ENCODE results near the gene TEX19. TPM values are rescaled to one million over a fixed set of nuclear protein-coding genes. Genes with fewer than 3 reads are reported as not detected.
"Not testable (repeated sequence)": the region's sequence is repeated elsewhere in the genome, so short reads cannot be mapped to it uniquely, and the experiment has no call there.

TEX19 gene
- total RNA-seq, 2 experiments from 2014 or later = not detected

- peaks cover 10% of the 10 kb centered on the region for H3K4me1 Mint-ChIP-seq (ENCODE audit: low read depth)
- ATAC-seq = no peak
- POLR2A ChIA-PET = no interaction called here
- H3K4me3 Mint-ChIP-seq = no peak overlapping the region
- no peak for DNase-seq
- peaks cover 12% of the 10 kb centered on the region for H3K27me3 Mint-ChIP-seq
- H3K27ac Mint-ChIP-seq = no peak overlapping the region
- TF ChIP-seq, protein P1, sequence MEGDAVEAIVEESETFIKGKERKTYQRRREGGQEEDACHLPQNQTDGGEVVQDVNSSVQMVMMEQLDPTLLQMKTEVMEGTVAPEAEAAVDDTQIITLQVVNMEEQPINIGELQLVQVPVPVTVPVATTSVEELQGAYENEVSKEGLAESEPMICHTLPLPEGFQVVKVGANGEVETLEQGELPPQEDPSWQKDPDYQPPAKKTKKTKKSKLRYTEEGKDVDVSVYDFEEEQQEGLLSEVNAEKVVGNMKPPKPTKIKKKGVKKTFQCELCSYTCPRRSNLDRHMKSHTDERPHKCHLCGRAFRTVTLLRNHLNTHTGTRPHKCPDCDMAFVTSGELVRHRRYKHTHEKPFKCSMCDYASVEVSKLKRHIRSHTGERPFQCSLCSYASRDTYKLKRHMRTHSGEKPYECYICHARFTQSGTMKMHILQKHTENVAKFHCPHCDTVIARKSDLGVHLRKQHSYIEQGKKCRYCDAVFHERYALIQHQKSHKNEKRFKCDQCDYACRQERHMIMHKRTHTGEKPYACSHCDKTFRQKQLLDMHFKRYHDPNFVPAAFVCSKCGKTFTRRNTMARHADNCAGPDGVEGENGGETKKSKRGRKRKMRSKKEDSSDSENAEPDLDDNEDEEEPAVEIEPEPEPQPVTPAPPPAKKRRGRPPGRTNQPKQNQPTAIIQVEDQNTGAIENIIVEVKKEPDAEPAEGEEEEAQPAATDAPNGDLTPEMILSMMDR (IDR thresholded peaks at IDR 0.05) = no peak
- H3K36me3 Mint-ChIP-seq (ENCODE audit: low read depth) = no peaks in the 10 kb centered on the region
- H3K9me3 Mint-ChIP-seq = no peaks in the 10 kb centered on the region
- intact Hi-C loops (cut with micrococcal nuclease) = loop anchor here (5.0 kb wide), 1 partner anchor 59 kb away; no protein-coding TSS in a partner anchor
- CTCF ChIA-PET = interaction anchor here (1.1 to 1.4 kb wide), 3 partner anchors 9 to 113 kb away, joined by 4 to 6 read pairs (median 4); no protein-coding TSS in a partner anchor
Measured at GRCh38 chr17:82353484-82353883, 5.6 kb upstream of the TEX19 start.

DNA sequence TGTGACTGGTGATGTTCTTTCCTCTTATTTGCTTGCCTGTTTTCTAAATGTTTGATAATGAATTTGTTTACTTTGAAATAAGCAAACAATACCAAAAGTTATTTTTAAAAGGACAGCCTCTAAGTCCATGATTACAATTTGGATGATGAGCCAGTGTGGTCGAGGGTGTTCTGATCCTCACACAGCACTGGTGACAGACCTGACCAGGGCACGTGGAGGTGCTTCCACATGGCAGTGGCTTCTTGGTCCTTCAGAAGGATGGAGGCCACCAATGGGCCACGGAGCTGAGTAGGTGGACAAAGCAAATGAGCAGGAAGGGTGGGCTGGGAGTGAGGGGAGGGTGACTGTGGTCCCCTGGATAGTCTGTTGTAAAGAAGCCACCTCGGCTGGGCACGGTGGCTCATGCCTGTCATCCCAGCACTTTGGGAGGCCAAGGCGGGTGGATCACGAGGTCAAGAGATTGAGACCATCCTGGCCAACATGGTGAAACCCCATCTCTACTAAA lies 4.2 kb upstream of the TEX19 start:
- no peak for DNase-seq
- CTCF ChIA-PET = interaction anchor here (0.7 kb wide), 1 partner anchor 196 kb away, joined by 3 read pairs; no protein-coding TSS in a partner anchor

DNA sequence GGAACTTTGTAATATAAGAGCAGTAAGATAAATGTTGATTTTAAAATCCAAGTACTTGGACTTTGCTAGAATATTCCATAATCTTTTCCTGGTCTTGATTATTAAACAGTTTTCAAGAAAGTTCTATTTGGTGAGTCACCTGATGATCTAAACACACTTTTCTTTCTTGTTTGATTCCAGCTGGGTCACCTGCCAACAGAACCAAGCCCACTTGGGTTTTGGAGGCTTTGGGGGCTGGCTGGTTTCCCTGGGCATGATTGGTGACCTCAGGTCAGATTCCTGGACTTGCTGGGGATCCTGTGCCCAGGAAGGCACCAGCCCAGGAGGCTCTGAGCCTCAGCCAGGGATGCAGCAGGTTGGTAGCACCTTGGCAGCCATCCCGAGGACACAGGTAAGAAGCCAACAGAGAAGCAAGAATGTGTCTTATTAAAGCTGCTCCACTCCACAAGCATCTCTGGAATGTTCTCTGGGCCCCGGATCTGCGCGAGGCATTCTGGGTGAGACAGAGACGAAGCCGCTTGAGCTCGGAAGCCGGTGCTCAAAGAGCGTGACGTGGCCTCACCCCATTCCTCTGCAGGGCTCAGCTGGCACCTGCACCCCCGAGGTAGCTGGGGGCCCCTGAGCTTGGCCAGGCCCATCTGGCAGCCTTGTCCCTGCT lies 3.1 kb upstream of the TEX19 start:
- CTCF ChIA-PET = interaction anchor here (0.7 to 1.0 kb wide), 2 partner anchors 45 to 195 kb away, joined by 3 read pairs; no protein-coding TSS in a partner anchor
- H3K36me3 Mint-ChIP-seq (ENCODE audit: low read depth) = no peaks in the 10 kb centered on the region
- peaks cover 12% of the 10 kb centered on the region for H3K27me3 Mint-ChIP-seq
- TF ChIP-seq, protein P1 (IDR thresholded peaks at IDR 0.05) = no peak
- intact Hi-C loops (cut with micrococcal nuclease) = no loop called here
- ATAC-seq (no peak), DNase-seq (no peak)
- no peak overlapping the region for H3K4me3 Mint-ChIP-seq
- peaks cover 12% of the 10 kb centered on the region for H3K4me1 Mint-ChIP-seq (ENCODE audit: low read depth)
- no peaks in the 10 kb centered on the region for H3K9me3 Mint-ChIP-seq
- POLR2A ChIA-PET = no interaction called here
- H3K27ac Mint-ChIP-seq = no peak overlapping the region

More for the DNA sequence above, 4.2 kb upstream of the TEX19 start:
- no peaks in the 10 kb centered on the region for H3K9me3 Mint-ChIP-seq
- TF ChIP-seq, protein P1 (IDR thresholded peaks at IDR 0.05) = no peak
- no peak for ATAC-seq
- peaks cover 12% of the 10 kb centered on the region for H3K27me3 Mint-ChIP-seq
- H3K4me1 Mint-ChIP-seq (ENCODE audit: low read depth) = peaks cover 15% of the 10 kb centered on the region
- H3K27ac Mint-ChIP-seq = no peak overlapping the region
- no peak overlapping the region for H3K4me3 Mint-ChIP-seq
- intact Hi-C loops (cut with micrococcal nuclease) = loop anchor here (5.0 kb wide), 1 partner anchor 57 kb away; no protein-coding TSS in a partner anchor
- POLR2A ChIA-PET = no interaction called here
- no peaks in the 10 kb centered on the region for H3K36me3 Mint-ChIP-seq (ENCODE audit: low read depth)

DNA sequence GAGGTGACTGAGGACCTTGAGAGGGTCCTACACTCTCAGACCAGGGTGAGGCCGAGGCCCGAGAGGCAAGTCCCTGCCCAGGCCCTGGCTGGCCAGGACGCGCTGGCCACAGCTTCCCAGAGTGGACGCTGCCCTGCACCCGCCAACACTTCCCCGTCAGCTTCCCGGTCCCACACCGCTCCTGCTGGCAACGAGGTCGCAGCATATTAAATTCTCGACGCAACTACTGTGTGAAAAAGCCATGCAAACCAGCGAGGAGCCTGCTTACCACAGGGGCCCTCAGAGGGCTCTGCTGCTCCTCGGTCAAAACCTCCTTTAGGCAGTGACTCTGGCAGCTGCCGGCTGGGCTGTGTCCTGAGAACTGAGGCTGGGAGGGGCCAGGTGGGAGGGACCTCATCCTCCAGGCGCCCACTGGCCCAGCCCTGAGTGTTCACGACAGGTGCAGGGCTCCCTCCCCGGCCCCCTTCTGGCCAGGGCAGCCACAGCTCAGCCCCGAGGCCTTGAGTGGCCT lies 2.1 kb upstream of the TEX19 start:
- Mint-ChIP-seq H3K27me3 (peaks cover 12% of the 10 kb centered on the region), H3K4me3 (no peak overlapping the region), H3K27ac (no peak overlapping the region), H3K4me1 (ENCODE audit: low read depth) (peaks cover 10% of the 10 kb centered on the region), H3K9me3 (no peaks in the 10 kb centered on the region), H3K36me3 (ENCODE audit: low read depth) (no peaks in the 10 kb centered on the region)
- no peak for ATAC-seq
- TF ChIP-seq, protein P1 (IDR thresholded peaks at IDR 0.05) = no peak
- no peak for DNase-seq
- ChIA-PET POLR2A (no interaction called here), CTCF (interaction anchor here (0.6 kb wide), 1 partner anchor 119 kb away, joined by 3 read pairs; no protein-coding TSS in a partner anchor)
- intact Hi-C loops (cut with micrococcal nuclease) = no loop called here

DNA sequence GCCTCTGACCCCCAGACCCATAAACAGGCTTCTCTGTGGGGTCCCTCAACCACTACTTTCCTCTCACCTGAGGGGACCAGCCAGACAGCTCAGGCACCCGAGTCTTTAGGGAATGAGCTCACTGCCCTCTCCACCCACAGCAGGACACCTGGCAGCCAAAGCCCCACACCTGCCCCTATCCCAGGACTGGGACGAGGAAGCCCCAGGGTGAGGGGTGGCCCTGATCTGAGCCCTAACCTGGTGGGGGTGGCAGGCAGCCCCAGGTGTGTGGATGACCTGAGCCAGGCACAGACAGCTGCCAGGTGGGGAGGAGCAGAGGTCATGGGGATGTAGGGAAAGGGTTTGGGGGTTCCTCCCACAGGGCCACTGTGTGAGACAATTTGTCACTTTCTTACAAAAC lies 1.7 kb upstream of the TEX19 start:
- TF ChIP-seq, protein P1 (IDR thresholded peaks at IDR 0.05) = no peak
- ATAC-seq = no peak
- intact Hi-C loops (cut with micrococcal nuclease) = no loop called here
- DNase-seq = no peak
- no peaks in the 10 kb centered on the region for H3K9me3 Mint-ChIP-seq
- POLR2A ChIA-PET = no interaction called here
- peaks cover 12% of the 10 kb centered on the region for H3K27me3 Mint-ChIP-seq
- no peaks in the 10 kb centered on the region for H3K36me3 Mint-ChIP-seq (ENCODE audit: low read depth)
- H3K4me1 Mint-ChIP-seq (ENCODE audit: low read depth) = peaks cover 10% of the 10 kb centered on the region
- no peak overlapping the region for H3K27ac Mint-ChIP-seq
- CTCF ChIA-PET = interaction anchor here (0.6 to 1.3 kb wide), 3 partner anchors 36 to 118 kb away, joined by 3 to 4 read pairs (median 3); no protein-coding TSS in a partner anchor
- H3K4me3 Mint-ChIP-seq = no peak overlapping the region

DNA sequence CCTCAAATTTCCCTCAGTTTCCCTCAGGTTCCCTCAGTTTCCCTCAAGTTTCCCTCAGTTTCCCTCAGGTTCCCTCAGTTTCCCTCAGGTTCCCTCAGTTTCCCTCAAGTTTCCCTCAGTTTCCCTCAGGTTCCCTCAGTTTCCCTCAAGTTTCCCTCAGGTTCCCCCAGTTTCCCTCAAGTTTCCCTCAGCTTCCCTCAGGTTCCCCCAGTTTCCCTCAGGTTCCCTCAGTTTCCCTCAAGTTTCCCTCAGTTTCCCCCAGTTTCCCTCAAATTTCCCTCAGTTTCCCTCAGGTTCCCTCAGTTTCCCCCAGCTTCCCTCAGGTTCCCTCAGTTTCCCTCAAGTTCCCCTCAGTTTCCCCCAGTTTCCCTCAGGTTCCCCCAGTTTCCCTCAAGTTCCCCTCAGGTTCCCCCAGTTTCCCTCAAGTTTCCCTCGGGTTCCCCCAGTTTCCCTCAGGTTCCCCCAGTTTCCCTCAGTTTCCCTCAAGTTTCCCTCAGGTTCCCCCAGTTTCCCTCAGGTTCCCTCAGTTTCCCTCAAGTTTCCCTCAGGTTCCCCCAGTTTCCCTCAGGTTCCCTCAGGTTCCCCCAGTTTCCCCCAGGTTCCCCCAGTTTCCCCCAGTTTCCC lies 516 bp downstream of the TEX19 start:
- H3K4me1 Mint-ChIP-seq (ENCODE audit: low read depth); POLR2A ChIA-PET; H3K4me3 Mint-ChIP-seq; DNase-seq; intact Hi-C loops (cut with micrococcal nuclease); ATAC-seq; H3K27ac Mint-ChIP-seq; H3K36me3 Mint-ChIP-seq (ENCODE audit: low read depth); H3K9me3 Mint-ChIP-seq: not testable (repeated sequence)
- peaks cover 12% of the 10 kb centered on the region for H3K27me3 Mint-ChIP-seq
- CTCF ChIA-PET = interaction anchor here (0.6 to 0.7 kb wide), 2 partner anchors 9 to 192 kb away, joined by 4 to 6 read pairs; no protein-coding TSS in a partner anchor

All from activated CD8-positive, alpha-beta T cell treated with anti-CD3 and anti-CD28 coated beads for 36 hours (primary cell).